Ectodermal cell (in vitro differentiated cells): Measurements from ENCODE around the gene CRADD.
"Not testable (repeated sequence)": the region's sequence is repeated elsewhere in the genome, so short reads cannot be mapped to it uniquely, and the experiment has no call there.

Experiments used
- H3K27ac ChIP-seq: 2 replicates; pipeline ENCODE4 v1.7.0; 2013; ENCODE audit warnings: mild to moderate bottlenecking, low read depth, low read length; ENCODE audit not compliant: insufficient read depth, poor library complexity, severe bottlenecking
- H3K27me3 ChIP-seq: 2 replicates; pipeline ENCODE4 v1.7.0; 2013; ENCODE audit warnings: mild to moderate bottlenecking, low read length; ENCODE audit not compliant: insufficient read depth, control insufficient read depth, poor library complexity, severe bottlenecking
- H3K36me3 ChIP-seq: one replicate; pipeline ENCODE4 v1.7.0; 2013; ENCODE audit warnings: low read length; ENCODE audit not compliant: control insufficient read depth, insufficient read depth
- H3K4me1 ChIP-seq: one replicate; pipeline ENCODE4 v1.7.0; 2013; ENCODE audit warnings: low read length; ENCODE audit not compliant: control insufficient read depth, insufficient read depth
- H3K4me3 ChIP-seq: 2 replicates; pipeline ENCODE4 v1.7.0; 2013; ENCODE audit warnings: low read depth, low read length, control low read depth; ENCODE audit not compliant: insufficient read depth
- H3K9me3 ChIP-seq: 2 replicates; pipeline ENCODE4 v1.7.0; 2013; ENCODE audit warnings: mild to moderate bottlenecking, low read length, moderate library complexity; ENCODE audit not compliant: control insufficient read depth
- WGBS, 2 experiments: methylation state at CpG; one replicate each; pipeline ENCODE4 v1.1.7; 2013; ENCODE audit warnings: missing lambda C conversion rate in 2 of 2; 5-methylcytosine and 5-hydroxymethylcytosine counted together

Gene CRADD

DNA sequence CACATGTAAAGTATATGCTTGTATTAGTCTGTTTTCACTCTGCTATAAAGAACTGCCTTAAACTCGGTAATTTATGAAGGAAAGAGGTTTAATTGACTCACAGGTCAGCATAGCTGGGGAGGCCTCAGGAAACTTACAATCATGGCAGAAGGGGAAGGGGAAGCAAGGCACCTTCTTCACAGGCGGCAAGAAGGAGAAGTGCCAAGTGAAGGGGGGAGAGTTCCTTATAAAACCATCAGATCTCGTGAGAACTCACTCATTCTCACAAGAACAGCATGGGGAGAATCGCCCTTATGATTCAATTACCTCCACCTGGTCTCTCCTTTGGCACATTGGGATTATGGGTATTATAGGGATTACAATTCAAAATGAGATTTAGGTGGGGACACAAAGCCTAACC is 241.7 kb downstream of the CRADD start:
- WGBS, 2 experiments: 80 to 95% methylated on average over 3 to 4 of the region's 4 CpGs
- no peaks in the 10 kb centered on the region for H3K4me1 ChIP-seq
- no peak overlapping the region for H3K4me3 ChIP-seq
- H3K9me3 ChIP-seq: no peaks in the 10 kb centered on the region
- H3K27me3 ChIP-seq: no peaks in the 10 kb centered on the region
- no peaks in the 10 kb centered on the region for H3K36me3 ChIP-seq
- H3K27ac ChIP-seq: no peak overlapping the region

DNA sequence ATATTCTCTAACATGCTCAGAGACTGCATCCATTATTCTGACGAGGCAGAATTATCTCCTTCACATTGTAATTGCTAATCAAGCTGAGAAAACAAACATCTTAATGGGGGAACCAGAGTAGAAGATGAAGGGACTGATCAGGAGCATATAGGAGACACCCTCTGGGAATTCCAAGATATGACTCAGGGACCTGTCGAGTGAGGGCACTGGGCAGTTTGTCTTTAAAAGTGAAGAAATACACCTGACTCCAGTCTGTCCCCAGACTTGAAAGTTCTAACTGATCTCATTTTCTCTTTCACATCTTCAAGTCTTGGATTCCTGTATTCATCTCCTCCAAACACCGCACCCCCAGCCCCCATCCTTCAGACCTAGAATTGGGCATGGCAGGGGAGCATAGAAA is 244.3 kb downstream of the CRADD start:
- H3K36me3 ChIP-seq: no peaks in the 10 kb centered on the region
- H3K27ac ChIP-seq: no peak overlapping the region
- no peaks in the 10 kb centered on the region for H3K4me1 ChIP-seq
- no peak overlapping the region for H3K4me3 ChIP-seq
- no peaks in the 10 kb centered on the region for H3K9me3 ChIP-seq
- H3K27me3 ChIP-seq: no peaks in the 10 kb centered on the region
- WGBS, 2 experiments: 78 to 95% methylated on average over 2 to 3 of the region's 3 CpGs

DNA sequence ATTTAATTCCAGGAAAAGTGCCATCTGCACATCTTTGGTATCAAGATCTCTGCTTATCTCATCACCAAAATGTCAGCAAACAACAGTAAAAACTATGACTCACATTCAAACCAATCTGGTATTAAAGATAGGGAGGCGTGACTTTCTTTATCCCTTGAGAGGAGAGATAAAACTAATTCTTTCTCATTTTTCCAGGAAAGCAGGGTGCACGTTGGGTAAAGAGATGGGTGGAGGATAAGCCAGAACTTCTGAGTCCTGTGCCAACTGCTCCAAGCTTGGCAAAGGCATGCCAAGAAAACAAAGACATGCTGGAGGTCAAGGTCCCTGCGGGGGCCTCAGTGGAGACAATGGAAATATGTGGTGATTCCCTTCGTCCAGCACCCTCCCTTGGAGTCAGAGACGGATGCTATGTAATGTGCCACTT is 245.4 kb downstream of the CRADD start:
- 93 to 94% methylated on average over 5 of the region's 5 CpGs for WGBS, 2 experiments
- no peak overlapping the region for H3K27ac ChIP-seq
- H3K9me3 ChIP-seq: no peaks in the 10 kb centered on the region
- no peaks in the 10 kb centered on the region for H3K36me3 ChIP-seq
- no peaks in the 10 kb centered on the region for H3K4me1 ChIP-seq
- H3K27me3 ChIP-seq: no peaks in the 10 kb centered on the region
- no peak overlapping the region for H3K4me3 ChIP-seq

DNA sequence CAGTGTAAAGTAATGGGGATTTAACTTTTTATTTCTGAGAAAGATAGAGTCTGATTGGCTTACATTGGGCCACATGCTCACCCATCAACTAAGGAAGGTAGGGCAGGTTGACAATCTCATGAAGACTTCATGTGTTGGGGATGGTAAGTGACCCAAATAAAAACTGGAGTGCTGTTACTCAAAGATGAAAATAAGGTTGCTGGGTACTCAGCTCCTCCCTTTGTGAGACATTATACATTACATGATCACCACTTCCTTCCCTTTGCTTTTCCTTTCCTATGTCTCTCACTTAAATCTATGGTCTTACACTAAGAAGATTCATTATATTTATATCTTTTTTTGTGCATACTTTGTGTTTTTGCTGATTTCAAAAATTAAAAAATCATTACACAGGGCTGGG is 247.2 kb downstream of the CRADD start:
- no peaks in the 10 kb centered on the region for H3K9me3 ChIP-seq
- no peaks in the 10 kb centered on the region for H3K27me3 ChIP-seq
- no peak overlapping the region for H3K27ac ChIP-seq
- no peaks in the 10 kb centered on the region for H3K4me1 ChIP-seq
- H3K36me3 ChIP-seq: no peaks in the 10 kb centered on the region
- no peak overlapping the region for H3K4me3 ChIP-seq

DNA sequence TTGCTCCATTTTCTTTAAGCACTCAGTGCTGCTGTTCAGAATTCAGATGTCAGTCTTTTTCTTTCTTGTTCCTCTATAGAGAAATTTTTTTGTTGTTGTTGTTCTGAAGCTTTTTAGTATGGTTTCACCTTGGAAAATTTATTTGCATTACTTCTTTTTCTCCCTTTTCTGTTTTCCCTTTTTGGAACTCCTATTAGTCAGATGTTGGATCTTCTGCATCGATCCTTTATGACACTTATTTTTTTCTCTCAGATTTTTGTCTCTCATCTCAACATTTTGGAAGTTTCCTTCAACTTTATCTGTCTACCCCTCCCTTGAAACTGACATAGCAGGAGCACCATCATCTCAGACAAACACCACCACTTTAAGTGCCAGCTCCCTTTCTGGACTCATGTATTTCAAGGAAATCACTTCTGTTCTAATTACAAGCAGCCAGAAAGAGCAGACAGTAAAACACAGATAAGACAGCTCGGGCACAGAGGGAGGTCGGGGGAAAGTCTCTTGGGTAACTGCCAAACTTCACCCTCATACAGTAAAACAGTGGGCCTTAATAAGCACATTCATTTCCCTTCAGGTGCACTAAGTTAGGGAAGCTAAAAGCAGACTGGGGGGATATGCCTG is 248.5 kb downstream of the CRADD start:
- no peaks in the 10 kb centered on the region for H3K27me3 ChIP-seq
- H3K9me3 ChIP-seq: no peaks in the 10 kb centered on the region
- no peak overlapping the region for H3K27ac ChIP-seq
- H3K36me3 ChIP-seq: no peaks in the 10 kb centered on the region
- H3K4me1 ChIP-seq: no peaks in the 10 kb centered on the region
- 93 to 97% methylated on average over 3 of the region's 3 CpGs for WGBS, 2 experiments
- H3K4me3 ChIP-seq: no peak overlapping the region

DNA sequence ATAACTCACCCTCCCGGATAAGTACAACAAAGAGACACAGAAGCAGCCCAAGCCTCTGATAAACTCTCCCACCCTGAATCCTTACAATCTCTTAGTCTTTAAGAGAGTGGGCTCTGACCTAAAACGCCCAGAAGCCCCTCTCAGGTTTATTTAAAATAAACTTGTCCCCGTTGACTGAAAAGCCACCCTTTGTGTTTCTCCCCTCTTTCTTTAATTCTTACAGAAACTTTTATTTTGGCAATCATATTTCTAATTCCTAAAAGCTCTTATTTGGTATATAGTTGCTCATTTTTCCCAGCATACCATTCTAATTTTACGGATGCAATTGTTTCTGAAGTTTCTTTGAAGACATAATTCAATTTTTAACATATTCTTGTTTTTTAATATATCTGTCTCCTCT is 249.1 kb downstream of the CRADD start:
- Histone ChIP-seq H3K4me1 (no peaks in the 10 kb centered on the region), H3K4me3 (no peak overlapping the region), H3K27me3 (no peaks in the 10 kb centered on the region), H3K27ac (no peak overlapping the region), H3K9me3 (no peaks in the 10 kb centered on the region), H3K36me3 (no peaks in the 10 kb centered on the region)
- 86 to 89% methylated on average over 3 of the region's 4 CpGs for WGBS, 2 experiments

DNA sequence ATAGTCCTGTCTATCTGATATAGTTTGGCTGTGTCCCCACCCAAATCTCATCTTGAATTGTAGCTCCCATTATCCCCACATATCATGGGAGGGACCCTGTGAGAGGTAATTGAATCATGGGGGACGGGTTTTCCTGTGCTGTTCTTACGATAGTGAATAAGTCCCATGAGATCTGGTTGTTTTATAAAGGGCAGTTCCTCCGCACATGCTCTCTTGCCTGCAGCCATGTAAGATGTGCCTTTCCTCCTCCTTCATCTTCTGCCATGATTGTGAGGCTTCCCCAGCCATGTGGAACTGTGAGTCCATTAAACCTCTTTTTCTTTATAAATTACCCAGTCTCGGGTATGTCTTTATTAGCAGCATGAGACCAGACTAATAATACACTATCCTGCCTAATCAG is 251.9 kb downstream of the CRADD start:
- H3K27me3 ChIP-seq, H3K9me3 ChIP-seq, H3K4me3 ChIP-seq, H3K36me3 ChIP-seq, H3K27ac ChIP-seq, H3K4me1 ChIP-seq: not testable (repeated sequence)
- 84 to 97% methylated on average over 4 of the region's 4 CpGs for whole genome bisulfite sequencing, 2 experiments

DNA sequence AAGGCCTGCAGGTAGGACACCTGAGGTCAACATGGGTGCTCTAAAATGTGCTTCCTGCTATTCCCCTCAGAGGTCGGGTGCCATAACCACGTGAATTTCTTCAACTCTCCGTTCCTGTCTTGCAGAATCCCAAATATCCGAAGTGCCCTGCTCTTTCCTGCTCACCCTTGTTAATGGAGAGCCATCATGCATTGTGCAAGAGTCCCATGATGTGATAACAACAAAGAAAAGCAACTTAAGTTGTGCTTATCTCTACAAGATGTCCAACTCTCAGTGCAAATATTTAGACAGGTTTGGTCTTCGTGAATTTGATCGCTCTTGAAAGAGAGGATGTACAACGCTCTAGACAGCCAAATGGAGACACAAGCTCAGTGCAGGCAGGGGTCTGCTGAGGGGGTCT is 260.6 kb downstream of the CRADD start:
- Histone ChIP-seq H3K4me3 (no peak overlapping the region), H3K27me3 (no peaks in the 10 kb centered on the region), H3K36me3 (no peaks in the 10 kb centered on the region), H3K4me1 (no peaks in the 10 kb centered on the region), H3K9me3 (no peaks in the 10 kb centered on the region), H3K27ac (no peak overlapping the region)
- WGBS, 2 experiments: 87% methylated on average over 7 of the region's 7 CpGs

DNA sequence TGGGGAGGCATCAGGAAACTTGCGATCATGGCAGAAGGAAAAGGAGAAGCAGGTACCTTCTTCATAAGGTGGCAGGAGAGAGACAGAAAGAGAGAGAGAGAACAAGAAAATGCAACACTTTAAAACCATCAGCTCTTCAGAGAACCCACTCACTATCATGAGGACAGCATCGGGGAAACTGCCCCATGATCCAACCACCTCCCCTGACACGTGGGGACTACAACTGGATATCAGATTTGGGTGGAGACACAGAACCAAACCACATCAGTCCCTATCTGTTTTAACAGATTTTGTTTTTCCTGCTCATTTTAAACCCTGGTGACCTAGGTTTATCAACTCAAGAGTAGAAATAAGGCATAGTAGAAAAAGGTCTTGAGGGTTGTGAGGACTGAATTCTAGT is 261.1 kb downstream of the CRADD start:
- Histone ChIP-seq H3K4me3 (no peak overlapping the region), H3K4me1 (no peaks in the 10 kb centered on the region), H3K27ac (no peak overlapping the region), H3K9me3 (no peaks in the 10 kb centered on the region), H3K36me3 (no peaks in the 10 kb centered on the region), H3K27me3 (no peaks in the 10 kb centered on the region)
- 90 to 95% methylated on average over 3 of the region's 3 CpGs for WGBS, 2 experiments

DNA sequence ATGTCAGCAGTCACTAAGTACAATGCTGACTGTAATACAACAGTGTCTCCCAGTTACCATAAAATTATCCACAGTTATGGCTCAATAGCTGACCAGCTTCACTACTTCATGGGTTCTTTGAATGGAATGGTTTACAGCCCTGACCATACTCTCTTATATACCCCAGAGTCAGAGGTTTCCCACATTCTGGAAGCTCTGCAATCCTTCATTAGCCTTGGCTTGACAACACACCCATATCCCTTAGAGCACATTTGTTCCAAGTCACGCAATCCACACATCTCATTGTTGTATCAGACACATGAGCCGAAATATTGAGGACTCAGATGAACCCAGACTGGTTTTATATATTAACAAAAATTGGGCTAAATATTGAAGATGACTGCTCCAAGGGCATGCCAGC is 261.8 kb downstream of the CRADD start:
- no peaks in the 10 kb centered on the region for H3K4me1 ChIP-seq
- H3K27me3 ChIP-seq: no peaks in the 10 kb centered on the region
- 100% methylated on average over 2 of the region's 2 CpGs for WGBS, 2 experiments
- no peaks in the 10 kb centered on the region for H3K36me3 ChIP-seq
- H3K4me3 ChIP-seq: no peak overlapping the region
- H3K27ac ChIP-seq: no peak overlapping the region
- H3K9me3 ChIP-seq: no peaks in the 10 kb centered on the region
